ACHN (cell line): ENCODE results near the gene CNDP1.
"Not testable (repeated sequence)": the region's sequence is repeated elsewhere in the genome, so short reads cannot be mapped to it uniquely, and the experiment has no call there.

Source experiments
- DNase-seq: peaks from one replicate; pipeline ENCODE4 v3.0.0-alpha.2; 2015
- in situ Hi-C: cut with HindIII; loops from 2 replicates; pipeline ENCODE4 v1.10.0; 2017; ENCODE audit warnings: low sequenced_read_pairs, low pct_ligation_motif_present, low pct_unique_long_range_greater_than_20kb

Gene CNDP1

DNA sequence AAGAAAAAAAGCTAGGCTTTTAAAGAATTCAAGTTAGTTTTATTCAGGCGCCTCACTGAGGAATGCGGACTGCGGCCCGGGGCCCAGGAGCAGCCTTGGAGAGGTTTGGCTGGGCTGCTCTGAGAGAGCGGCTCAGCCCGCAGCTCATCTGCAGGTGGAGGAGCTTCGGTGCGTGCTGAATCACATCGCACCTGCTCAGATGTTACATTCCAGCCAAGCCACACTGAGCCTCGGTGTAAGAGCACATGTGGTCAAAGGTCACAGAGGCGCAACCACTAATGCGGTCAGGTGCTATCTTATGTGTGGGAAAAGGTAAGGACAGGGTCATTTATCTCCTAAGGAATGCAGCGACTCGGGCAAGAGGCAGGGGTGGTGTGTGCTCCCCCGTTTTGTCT, 17.1 kb upstream of the CNDP1 start:
- in situ Hi-C loops, result no loop called here
- no peak for DNase-seq

DNA sequence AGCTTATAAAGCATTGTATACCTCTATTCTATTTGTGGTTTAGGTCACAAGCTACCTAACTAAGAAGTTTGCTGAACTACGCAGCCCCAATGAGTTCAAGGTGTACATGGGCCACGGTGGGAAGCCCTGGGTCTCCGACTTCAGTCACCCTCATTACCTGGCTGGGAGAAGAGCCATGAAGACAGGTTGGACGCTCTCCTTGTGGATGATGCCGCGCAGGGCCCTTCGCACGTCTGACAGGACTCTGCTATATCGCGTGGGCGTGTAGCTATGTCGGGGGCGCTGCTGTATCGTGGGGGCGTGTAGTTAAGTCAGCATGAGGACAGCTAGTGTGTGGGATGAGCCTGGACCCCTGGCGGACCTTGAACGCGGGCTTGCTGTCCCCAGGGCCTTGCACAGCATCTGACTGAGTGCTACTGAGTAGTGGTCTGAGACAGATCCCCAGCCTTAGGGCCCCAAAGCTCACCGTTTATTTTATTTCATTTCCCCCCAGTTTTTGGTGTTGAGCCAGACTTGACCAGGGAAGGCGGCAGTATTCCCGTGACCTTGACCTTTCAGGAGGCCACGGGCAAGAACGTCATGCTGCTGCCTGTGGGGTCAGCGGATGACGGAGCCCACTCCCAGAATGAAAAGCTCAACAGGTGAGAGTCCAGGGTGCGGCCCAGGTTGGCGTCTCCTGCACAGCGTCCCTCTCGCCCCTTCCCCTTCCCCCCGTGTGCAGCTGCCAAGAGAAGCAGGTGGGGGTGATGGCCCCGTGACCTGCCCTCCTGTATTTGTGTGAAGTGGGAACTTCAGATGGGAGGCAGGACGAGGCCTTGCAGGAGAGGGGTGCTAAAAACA, 15.6 kb upstream of the CNDP1 start:
- in situ Hi-C loops, result no loop called here
- no peak for DNase-seq

DNA sequence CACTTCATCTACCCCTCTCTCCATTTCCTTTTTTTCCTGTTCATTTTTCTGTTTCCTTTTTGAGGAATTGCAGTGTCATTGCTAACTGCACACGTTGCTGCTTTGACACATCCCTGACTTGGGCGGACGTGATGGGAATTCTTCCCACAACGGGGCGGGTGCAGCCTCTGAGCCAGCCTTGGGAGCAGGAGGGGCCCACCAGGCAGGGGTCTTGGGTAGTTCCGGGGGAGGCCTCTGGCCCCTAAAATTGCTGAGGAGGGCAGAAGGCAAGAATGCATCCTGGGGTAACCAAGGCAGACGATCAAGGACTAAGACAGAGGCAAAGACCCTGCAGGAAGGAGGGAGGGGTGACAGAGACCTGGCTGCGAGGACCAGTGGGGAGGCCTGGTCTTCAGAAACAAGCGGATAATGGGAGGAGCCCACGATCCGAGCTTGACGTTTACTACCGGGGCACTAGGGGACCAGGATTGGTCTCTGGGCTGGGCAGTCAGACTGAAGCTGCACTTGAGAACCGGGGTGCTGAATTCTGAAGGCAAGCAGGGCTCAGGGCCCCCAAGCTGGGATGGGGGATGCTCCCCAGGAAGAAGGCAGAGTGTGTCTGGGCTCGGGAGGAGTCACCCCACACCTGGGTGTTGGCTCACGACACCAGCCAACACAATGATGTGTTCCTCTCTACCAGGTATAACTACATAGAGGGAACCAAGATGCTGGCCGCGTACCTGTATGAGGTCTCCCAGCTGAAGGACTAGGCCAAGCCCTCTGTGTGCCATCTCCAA, 14.8 kb upstream of the CNDP1 start:
- in situ Hi-C loops, result no loop called here
- no peak for DNase-seq

GRCh38 chr18:74520096-74520833, 14.0 kb upstream of the CNDP1 start:
- DNase-seq, result no peak
- in situ Hi-C loops, result no loop called here

DNA sequence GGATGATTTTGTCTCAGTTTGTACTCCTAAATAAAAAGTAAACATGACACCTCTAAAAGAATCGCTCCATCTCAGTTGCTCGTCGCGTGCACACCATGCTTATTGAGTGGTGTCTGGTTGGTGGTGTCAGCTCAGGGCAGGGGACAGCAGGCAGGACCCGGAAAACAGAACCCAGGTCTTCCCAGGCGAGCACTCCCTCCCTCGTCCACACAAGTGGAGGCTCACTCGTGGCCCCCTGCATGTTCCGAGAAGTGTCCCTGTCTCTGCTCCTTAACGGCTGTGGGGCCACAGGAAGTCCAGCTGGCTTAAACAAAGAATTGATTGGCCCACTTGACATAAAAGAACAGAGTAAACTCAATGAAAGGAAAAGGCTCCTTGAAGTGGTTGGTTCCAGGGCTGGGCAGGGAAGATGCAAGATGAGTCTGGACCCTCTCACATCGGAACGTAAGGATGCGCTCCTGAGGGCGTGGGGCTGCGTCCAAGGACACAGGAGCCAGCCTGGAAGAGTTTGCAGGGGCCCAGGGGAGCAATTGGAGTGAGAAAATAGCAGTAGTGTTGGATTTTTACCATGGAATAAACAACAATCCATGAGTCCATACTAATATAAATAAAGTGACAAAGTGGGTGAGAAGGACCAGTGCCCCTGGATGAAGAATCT, 13.1 kb upstream of the CNDP1 start:
- in situ Hi-C loops, result no loop called here
- DNase-seq, result no peak

GRCh38 chr18:74522635-74523548, 11.4 kb upstream of the CNDP1 start:
- DNase-seq, result no peak
- in situ Hi-C loops, result no loop called here

DNA sequence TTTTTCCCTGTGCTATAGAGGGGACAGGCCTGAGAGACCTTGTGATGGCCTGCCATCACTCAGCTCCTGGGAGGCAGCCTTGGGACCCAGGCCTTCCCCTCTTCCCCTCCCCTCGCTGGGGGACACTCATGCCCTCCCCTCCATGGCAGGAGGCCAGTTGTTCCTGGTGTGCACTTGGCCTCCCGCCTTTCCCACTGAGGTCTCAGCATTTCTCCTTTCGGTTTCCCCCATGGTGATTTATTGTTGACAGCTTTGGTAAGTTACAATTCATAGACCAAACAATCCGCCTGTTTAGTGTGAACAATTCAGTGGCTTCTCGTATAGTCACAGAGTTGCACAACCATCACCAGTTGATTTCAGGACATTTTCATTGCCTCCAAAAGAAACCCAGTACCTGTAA, 10.2 kb upstream of the CNDP1 start:
- no peak for DNase-seq
- in situ Hi-C loops, result no loop called here

- in situ Hi-C loops, DNase-seq: not testable (repeated sequence)
Measured at GRCh38 chr18:74524915-74525314, 9.4 kb upstream of the CNDP1 start.

DNA sequence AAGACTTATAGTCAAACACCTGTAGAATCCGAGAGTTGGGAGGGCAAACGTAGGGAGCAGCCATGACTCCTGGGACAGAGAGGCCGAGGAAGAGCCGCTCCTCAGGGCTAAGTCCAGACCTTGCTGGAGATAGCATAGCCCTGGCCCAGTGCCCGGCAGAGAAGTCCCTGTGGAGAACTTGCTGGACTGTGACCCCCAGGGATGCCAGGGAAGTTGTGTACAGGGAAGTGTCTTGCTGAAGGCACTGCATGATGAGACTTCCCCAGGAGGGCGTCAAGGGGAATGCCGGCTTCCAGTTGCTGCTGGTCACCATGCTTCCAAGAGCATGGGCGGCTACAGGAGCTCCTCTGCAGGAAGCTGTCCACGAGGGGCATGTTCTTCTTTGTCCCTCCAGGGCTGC, 8.6 kb upstream of the CNDP1 start:
- in situ Hi-C loops, result no loop called here
- no peak for DNase-seq

- in situ Hi-C loops, result no loop called here
- DNase-seq, result no peak
Measured at GRCh38 chr18:74526488-74526887, 7.8 kb upstream of the CNDP1 start.

DNA sequence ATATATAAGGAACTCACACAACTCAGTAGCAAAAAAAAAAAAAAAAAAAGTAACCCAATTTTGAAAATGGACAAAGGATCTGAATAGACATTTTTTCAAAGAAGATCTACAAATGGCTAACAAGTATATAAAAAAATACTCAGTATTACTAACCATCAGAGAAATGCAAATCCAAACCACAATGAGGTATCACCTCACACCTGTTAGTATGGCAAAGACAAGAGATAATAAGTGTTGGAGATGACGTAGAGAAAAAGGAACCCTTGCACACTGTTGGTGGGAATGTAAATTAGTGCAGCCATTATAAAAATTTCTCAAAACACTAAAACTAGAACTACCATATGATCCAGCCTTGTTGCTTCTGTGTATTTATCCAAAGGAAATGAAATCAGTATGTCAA, 5.8 kb upstream of the CNDP1 start:
- in situ Hi-C loops, result no loop called here
- DNase-seq, result no peak

- in situ Hi-C loops, result no loop called here
- DNase-seq, result no peak
Measured at GRCh38 chr18:74528913-74529312, 5.4 kb upstream of the CNDP1 start.

GRCh38 chr18:74529378-74529777, 4.9 kb upstream of the CNDP1 start:
- DNase-seq, result no peak
- in situ Hi-C loops, result no loop called here

DNA sequence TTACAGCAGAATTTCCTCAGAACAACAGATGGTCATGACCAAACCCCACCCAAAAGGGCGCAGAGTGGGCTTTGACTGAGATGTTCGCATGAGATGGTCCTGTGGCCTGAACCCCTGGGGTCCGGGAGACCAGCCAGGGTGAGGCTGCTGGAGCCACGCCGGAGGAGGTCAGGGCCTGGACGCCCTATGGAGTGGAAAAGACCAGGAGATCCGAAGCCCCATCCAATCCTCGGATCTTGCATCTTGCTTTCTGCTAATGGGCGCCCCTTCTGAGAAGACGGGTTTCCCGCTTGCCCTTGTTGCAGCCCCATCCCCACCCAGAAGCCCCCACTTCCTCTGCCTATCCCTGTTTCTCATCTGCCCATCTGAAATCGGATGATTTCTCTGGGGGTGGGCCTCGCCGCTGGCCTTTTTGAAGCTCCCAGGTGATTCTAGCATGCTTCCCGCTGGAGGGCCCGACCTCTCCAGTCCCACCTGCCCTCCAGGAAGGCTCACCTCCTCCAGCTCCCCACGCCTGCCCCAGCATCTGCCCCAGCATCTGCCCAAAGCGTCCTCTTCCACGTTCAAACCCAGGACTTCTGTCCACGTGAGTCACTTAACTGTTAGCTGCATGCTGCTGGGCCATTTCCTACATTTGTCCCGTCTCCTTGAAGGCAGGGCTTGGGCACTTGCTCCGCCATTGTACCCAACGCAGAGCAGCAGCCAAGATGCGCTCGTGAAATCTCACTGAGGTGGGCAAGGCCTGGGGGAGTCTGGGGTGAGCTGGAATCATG, 4.3 kb upstream of the CNDP1 start:
- no peak for DNase-seq
- in situ Hi-C loops, result no loop called here

GRCh38 chr18:74530584-74530862, 3.8 kb upstream of the CNDP1 start:
- in situ Hi-C loops, result no loop called here
- DNase-seq, result no peak

DNA sequence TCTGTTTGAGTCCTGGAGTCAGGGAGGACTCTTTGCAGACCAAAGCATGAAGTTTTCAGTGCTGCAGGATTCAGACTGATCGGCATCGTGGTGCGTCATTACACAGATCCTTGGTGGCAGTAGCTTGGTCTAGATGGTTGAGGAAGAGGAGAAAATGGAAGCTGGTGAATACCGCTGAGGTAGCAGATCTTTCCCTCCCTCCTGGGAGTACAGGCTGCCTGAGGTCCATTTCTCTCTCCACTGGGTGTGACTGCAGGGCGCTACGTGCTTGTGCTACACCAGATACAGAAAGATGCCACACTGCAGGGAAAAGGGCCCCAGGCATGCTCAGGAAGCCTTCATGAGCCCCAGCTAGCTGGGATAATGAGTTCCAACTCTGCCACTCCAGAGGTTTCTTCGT, 3.3 kb upstream of the CNDP1 start:
- in situ Hi-C loops, result no loop called here
- DNase-seq, result no peak

- in situ Hi-C loops, result no loop called here
- no peak for DNase-seq
Measured at GRCh38 chr18:74532511-74533025, 1.7 kb upstream of the CNDP1 start.
